H1 (cell line): Measurements from ENCODE around the gene S100PBP.

Experiments used
- CTCF ChIP-seq, 3 experiments: IDR thresholded peaks; 1 replicate in 2 of 3; 2 replicates in 1 of 3; pipeline versions ENCODE4 v1.5.1 to v1.6.1; 2011; ENCODE audit warnings: low read length in 3 of 3, mild to moderate bottlenecking in 3 of 3, inconsistent platforms in 2 of 3, low read depth in 1 of 3, moderate library complexity in 1 of 3; ENCODE audit not compliant: insufficient read depth in 1 of 3; ENCODE audit errors: control extremely low read depth in 1 of 3
- EGR1 ChIP-seq: IDR thresholded peaks from 2 replicates; pipeline ENCODE4 v1.6.1; 2011; ENCODE audit warnings: low read depth, low read length, borderline replicate concordance
- KDM1A ChIP-seq: fragments of 200-600, 300-600 bp; sonication (generic); IDR thresholded peaks from 2 replicates; pipeline ENCODE4 v1.7.1; 2016; ENCODE audit warnings: mild to moderate bottlenecking, low read length, borderline replicate concordance
- POLR2AphosphoS5 ChIP-seq: IDR thresholded peaks from 2 replicates; pipeline ENCODE4 v1.6.1; 2011; ENCODE audit warnings: low read depth, low read length
- TBP ChIP-seq: IDR thresholded peaks from 2 replicates; pipeline ENCODE4 v1.6.1; 2011; ENCODE audit warnings: low read depth, low read length, improper control_type of control experiment

DNA sequence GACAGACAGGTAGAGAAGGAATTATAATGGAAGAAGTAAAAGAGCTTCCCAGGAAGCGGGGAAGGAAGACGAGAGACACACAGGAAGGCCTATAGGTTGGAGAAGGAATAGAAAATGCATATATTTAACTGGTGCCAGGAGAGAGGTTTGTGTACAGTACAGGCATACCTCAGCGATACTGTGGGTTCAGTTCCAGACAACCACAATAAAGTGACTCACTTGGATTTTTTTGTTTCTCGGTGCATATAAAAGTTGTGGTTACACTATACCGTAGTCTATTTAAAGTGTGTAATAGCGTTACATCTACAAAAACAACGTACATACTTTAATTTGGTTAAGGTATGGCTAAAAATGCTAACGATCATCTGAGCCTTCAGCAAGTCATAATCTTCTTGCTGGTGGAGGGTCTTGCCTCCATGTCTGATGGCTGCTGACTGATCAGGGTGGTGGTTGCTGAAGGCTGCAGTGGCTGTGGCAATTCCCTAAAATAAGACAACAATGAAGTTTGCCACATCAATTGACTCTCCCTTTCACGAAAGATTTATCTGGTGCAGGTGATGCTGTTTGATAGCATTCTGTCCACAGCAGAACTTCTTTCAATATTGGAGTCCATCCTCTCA lies 16.2 kb upstream of the S100PBP start:
- TF ChIP-seq CTCF (IDR thresholded peaks at IDR 0.05; ENCODE audit: control extremely low read depth in 1 of 3, insufficient read depth in 1 of 3, low read depth in 1 of 3, low read length in 3 of 3) (no peak), POLR2AphosphoS5 (no peak), KDM1A (no peak), TBP (no peak), EGR1 (no peak)
